GM21717 (cell line): Measurements from ENCODE around the gene ZFP2.

ENCODE experiments used
- ATAC-seq: cut with Tn5 transposase; IDR thresholded peaks from one replicate; pipeline ENCODE4 v1.9.1; 2021; ENCODE audit warnings: mild to moderate bottlenecking, moderate library complexity; ENCODE audit not compliant: unreplicated experiment

ZFP2 gene

GRCh38 chr5:178965465-178966055, 69.8 kb downstream of the ZFP2 start:
- ATAC-seq, result no peak

- no peak for ATAC-seq
Observed at GRCh38 chr5:178981381-178981780, 85.7 kb downstream of the ZFP2 start.
